Stimulated activated CD8-positive, alpha-beta memory T cell treated with anti-CD3 and anti-CD28 coated beads, Interleukin-4, amount 100 ng/mL, for 4 hours (primary cell): Measurements from ENCODE around the gene ZBTB7A.
"Not testable (repeated sequence)": the region's sequence is repeated elsewhere in the genome, so short reads cannot be mapped to it uniquely, and the experiment has no call there.

Experiments
- DNase-seq, 2 donors: peaks; one replicate each; pipeline ENCODE4 v3.0.0-alpha.2; 2020; ENCODE audit warnings: low read depth in 2 of 2, low spot score in 1 of 2

Gene ZBTB7A

DNA sequence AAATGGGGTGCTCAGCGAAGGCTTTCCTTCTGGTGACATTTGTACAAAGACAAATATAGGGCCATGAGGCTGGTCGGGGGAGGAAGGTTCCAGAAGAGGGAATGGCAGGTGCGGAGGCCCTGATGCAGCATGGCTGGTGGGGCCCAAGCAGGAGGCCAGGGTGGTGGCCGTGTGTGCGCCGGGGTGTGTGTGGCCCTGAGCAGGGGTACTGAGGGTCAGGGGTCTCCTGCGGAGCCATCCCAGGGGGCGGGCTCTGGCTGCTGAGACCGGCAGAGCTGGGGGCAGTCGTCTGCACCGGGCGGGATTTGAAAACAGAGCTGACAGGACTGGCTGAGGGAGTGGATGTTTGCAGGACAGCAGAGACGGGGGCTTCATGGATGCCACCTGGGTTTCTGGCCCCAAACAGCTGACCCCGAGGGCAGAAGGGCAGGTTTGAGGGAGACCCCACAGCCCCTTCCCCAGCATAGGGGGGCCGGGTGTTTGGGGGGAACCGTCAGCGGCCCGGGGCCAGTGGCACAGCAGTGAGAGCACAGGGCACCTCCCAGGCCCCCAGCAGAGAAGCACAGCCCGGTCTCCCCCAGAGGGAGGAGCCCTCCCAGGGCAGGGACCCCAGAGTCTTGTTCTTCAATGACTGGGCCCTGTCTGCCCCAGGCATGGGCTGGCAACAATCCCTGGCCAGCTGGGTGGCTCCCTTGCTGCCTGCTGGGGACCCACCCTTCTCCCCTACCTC, 47.8 kb downstream of the ZBTB7A start:
- no peak for DNase-seq

DNA sequence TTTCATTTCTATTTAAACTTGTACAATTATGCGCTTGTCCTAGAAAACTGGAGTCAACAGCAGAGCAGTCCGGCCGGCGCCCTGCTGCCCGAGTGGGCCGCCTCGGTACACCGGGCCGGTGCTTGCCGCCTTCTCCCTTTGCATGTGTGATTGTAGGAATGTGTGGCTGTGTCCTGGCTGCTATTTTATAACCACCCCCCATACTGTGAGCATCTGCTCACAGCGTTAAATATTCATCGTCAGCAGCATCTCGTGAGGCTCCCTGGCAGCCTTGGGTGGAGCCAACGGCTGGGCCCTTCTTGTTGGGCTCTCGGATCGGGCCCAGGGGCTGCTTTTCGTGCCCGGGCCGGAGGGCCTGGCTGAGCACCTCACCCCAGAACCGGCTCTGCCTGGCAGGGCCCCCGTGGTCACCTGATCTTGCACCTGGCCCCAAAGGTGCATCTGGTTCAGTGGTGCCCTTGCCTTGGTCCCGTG, 48.5 kb downstream of the ZBTB7A start:
- no peak for DNase-seq

DNA sequence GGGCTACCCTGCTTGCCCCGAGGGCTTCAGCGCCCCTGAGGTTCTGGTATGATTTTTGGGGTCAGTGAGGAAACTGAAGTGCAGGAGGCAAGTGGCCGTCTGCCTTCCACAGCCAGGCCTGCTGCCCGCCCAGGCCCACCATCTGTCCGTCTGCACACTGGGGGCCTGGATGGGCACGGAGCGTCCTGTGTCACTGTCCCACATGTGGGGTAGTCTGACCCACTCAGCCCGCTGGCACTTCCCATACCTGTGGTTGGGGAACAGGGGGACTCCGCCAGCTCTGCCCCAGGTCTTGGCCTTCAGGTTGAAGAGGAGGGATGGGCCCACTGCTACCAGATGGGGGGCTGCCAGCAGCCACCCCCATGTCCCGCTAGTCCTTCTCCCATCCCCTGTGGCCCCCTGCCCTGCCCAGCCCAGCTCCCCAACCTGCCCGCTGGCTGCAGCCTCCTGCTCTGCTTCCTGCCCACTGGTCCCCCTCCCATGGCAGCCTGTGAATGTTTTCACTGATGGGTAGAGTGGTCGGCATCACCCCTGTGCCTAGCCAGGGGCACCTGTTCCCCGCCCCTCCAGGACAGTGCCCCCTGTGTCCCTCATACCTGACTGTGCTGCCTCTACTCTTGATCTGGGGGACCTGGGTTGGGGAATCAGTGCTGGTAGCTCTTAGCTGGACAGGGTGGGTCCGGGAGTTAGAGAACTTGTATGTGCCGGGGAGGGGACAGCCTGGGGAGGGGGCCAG, 49.6 kb downstream of the ZBTB7A start:
- DNase-seq = no peak

DNA sequence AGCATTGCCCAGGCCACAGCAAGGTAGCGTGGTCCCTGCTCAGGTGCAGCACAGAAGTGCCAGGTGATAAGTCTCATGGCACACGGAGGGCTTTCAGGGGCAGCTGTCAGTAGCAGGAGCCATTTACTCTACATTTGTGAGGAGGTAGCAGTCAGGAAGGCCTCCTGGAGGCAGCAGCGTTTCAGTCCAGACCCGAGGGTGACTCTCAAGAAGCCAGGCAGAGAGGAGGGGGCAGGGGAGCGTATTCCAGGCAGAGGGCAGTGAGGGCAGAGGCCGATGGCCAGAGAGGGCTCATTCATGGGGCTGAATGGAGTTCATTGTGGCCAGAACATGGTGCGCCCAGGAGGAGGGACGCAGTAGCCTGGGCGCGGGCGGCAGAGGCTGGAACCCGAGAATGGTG, 50.2 kb downstream of the ZBTB7A start:
- no peak for DNase-seq

DNA sequence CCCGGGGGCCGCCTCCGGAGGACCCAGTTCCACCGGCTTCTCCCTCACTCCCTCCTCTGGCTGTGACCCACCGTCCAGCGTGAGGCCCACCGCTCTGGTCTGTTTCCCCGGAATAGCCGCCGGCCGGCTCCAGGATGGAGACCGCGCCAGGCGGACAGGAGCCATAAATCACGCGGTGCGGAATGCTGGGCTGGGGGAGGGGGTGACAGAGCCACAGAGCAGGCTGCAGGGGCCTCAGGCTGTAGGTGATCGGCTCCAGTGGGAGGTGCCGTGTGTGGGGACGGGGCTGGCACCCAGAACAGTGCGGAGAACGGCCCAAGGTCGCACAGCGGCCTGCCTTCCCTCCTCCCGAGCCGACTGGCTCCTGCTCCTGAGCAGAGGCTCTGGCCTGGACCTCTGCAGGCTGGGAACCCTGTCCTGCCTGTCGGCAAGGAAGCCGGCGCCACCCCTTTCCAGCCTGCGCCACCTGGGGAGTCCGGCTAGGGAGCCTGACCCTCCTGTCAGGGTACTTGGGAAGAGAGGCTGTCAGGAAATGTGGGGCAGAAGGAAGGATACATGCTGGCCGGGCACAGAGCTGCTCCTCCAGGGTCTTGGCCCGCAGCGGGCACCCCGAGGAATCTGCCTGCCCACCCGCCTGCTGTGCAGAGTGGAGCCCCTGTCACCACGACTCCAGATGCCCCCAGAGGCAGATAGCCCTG, 50.8 kb downstream of the ZBTB7A start:
- DNase-seq = no peak

DNA sequence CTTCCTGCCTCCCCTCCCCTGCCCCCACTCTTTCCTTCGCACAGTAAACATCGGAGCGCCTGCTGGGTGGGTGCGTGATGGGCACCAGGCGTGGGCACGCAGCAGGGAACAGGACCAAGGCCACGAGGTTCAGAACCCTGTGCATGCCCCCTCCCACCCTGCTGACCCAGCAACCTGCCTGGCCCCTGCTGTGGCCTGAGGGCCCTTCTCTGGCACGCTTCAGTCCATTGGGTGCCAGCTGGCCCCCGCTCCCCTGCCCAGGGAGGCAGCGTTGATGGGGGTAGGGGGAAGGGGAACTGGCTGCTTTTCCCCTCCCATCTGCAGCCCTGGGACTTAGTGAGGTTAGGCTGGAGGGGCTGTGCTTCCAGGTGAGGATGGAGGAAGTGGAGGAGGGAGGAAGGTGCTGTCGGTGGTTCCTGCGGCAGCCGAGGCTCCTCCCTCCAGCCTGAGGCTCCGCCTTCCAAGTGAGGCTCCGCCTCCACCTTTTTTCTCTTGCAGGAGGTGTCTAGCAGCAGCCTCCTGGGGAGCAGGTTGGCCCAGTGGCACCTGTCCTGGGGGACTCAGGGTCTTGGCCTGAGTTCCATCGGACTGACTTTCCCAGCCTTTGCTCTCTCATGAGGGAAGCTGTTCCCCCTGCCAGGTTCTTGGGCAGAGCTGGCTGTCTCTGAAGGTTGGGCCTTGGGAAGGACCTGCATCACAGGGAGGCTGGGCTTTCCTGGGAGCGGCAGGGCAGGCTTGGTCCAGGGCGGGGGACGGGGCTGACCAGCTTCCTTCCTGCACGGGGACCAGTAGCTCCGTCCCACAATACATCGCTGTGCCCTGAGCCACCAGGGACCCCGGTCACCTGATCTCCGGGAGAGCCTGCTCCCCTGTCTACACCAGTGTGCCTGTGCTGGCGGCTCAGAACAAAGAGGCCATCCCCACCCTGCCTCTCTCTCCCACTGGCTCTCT, 51.9 kb downstream of the ZBTB7A start:
- DNase-seq = no peak

DNA sequence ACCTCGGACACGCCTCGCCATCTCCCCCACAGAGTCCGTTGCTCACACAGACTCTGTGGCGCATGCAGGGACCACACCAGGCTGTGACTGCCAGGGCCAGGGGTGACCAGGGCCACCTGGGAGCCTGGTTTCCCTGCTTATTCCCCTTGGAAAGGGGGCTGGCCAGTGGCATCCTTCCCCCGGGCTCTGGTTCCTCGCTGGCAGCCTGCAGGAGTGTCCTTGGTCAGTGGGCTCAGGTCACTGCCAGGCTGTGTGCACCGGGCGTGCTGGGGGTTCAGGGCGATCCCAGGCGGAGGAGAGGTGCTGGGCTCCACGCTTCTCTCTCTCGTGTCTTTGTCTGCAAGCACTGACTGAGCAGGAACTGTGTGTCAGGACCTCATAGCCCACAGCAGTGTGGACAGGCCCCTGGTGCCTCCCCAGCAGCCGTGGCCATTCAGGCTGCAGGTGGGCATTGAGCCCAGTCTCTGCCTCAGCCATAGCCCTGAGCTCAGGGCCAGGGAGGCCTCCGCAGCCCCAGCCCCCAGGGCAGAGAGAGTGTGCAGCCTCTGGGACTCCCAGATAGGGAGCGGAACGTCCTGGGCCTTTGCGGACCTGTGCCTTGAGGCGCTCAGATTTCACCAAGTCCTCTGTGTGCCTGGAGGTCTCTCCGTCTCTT, 52.7 kb downstream of the ZBTB7A start:
- DNase-seq = no peak

DNA sequence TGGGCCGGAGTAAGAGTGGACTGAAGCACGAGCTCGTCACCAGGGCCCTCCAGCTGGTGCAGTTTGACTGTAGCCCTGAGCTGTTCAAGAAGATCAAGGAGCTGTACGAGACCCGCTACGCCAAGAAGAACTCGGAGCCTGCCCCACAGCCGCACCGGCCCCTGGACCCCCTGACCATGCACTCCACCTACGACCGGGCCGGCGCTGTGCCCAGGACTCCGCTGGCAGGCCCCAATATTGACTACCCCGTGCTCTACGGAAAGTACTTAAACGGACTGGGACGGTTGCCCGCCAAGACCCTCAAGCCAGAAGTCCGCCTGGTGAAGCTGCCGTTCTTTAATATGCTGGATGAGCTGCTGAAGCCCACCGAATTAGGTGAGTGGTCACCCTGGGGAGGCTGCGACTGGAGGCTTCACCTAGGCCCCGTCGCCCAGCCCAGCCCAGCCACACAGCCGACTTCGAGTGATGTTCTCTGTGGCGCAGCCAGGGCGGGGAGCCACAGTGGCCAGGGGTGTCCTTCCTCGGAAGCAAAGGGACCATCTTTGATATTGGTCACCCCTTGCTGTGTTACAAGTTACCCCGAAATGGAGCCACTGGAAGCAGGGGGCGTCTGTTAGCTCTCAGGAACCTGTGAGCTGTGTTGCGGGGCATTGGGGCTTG, 53.6 kb downstream of the ZBTB7A start:
- DNase-seq = no peak

DNA sequence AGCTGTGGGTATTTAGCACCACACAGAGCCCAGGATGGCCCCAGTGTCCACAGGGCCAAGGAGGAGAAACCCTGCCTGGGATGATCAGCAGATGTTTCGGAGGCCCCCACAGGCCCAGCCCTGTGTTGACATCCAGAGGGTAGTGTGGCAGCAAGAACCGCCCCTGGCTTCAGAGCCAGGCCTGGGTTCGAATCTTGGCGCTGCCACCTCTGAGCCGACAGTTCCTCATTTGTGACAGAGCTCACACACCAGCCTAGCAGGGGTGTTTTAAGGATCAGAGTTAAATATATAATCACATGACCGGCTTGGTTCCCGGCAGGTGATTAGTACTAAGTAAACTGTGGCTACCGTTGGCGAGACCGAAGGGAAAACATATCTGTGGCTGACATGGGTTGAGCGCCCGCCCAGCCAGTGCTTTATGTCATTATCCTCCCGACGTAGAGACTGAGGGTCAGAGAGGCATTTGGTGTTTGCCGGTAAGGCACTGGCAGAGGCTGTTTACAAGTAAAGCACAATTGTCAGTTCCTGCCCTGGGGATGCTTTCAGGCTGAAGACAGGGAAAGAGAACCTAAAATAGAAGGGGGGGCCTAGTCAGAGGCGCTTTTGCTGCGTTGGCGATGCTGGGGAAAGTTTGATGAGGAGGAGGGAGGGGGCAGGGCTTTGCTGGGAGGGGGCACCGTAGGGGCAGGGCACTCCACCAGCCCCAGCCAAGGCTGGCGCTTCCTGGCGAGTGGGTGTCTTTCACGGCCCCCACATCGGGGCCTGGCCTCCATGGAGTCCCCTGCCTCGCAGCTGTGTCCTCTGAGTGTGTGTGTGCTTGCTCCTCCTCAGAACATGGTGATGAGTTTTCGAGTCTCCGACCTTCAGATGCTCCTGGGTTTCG, 54.4 kb downstream of the ZBTB7A start:
- DNase-seq = no peak

DNA sequence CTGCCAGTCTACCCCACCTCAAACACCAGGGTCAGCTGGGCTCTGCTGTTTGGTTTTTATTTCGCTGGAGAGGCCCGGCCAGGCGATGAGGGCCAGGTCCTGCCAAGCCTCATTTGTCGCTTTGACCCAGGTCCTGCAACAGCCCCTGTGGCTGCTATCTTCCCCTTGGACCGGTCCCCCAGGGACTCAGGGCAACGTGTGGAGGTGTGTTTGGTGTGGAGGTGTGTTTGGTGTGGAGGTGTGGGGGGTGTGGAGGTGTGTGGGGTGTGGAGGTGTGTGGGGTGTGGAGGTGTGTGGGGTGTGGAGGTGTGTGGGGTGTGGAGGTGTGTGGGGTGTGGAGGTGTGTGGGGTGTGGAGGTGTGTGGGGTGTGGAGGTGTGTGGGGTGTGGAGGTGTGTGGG, 55.3 kb downstream of the ZBTB7A start:
- DNase-seq = not testable (repeated sequence)

DNA sequence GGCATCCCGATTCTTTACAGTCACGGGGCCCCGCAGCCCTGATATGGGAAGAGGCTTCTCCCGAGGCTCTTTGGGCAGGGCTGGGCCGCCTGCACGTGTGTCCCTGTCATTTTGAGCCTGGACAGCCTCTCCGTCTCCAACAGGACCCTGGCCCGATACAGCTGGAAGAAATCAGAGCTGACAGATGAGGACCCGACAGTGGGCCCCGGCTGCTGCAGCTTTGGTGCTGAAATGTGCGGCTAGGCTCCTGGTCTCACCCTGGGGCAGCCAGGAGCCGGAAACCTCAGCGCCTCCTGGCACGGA, 55.9 kb downstream of the ZBTB7A start:
- DNase-seq = no peak

DNA sequence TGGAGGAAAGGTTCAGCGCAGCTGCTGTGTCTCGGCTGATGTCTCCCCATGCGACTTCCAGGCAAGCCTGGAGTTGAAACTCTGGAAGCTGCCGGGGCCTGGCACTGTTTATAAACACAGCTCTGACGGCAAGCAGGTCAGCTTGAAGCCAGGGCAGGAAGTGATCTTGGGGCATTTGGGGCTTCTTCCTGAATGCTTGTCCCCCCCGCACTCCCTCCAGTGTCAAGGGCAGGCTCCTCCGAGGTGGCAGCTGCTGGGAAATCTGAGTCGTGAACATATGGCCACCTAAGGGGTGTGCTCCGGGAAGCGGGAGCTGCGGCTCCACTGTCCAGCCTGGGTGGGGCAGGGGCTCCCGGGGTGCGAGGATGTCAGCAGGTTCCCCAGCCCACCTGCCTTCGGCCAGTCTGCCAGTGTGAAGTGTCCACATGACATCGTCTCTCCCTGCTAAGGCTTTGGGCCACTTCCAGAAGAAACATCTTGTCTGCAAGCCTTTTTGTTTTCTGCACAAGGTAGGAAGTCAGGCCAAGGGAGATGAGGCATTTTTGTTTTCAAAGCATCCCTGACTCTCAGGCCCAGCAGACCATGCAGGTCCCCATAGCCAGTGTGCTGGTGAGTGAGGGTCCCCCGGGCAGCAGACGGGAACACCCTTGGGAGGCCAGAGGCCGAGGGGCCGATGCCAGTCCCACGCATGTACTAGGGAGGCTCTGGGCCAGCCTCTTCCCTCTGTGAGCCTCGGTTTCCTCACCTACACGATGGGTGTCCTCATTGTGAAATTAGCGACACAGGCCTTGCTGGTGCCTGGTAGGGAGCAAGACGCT, 56.5 kb downstream of the ZBTB7A start:
- no peak for DNase-seq

DNA sequence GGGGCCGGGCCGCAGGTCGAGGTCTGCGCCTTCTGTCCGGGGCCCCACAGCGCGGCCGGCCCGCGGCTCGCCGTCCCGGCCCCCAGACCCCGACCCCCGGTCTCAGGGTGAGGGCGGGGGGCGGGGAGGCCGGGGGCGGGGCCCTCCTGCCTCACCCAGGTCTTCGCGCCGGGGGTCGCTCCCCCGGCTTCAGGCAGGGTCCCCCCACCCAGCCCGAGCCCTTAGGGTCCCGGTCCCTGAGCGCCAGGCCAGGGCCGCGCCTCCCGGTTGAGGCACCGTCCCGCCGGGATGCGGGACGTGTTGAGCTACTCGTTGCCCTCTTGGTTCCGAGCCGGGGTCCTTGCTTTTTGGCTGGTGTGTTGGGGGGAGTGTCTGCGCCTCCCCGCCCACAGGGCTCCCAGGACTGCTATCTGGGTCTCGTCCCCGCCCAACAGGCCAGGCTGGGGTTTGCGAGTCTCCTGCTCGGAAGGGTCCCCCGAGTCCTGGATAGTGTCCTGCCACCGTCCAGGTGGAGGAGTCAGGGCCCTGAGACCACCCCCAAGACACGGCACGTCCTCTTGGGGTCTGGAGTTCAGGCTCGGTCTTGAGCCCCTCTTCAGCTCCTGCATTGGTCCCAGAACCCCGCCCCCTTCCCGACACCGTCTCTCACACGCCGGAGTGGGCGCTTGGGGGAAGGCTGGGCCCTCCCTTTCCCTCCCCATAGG, 58.7 kb downstream of the ZBTB7A start:
- no peak for DNase-seq

DNA sequence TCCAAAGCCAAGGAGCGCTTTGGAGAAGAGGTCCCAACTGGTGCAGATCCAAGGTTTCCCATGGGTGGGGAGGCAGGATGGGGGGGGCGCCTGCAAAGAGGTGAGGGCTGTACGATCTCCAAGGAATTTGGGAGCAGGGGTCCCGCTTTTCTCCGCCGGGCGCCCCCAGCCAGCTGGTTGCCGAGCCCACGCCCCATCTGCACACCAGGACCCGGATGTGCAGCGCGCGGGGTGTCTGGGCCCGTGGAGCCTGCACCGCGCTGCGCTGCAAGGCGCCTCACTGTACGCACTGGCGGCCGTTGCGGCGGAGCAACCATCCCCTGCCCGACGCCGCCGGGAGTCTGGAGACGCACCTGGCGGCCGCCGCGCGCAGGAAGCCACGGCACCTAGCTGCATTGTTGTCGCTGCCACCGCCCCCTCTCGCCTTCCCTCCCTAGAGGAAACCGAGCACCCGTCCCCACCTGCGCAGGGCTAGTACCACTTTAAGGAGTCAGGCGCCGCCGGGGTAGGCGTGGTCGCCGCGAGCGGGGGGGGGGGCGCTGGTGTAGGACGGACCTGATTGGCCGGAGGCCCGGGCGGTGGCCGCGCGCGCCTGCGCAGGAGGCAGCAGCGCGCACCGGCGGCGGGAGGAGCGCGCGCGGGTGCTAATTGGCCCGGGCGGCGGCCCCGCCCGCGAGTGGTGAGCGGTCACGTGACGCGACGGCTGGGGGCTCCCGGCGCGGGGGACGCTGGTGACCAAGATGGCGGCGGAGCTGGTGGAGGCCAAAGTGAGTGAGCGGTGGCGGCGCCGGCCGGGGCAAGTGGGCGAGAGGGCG, 59.5 kb downstream of the ZBTB7A start, which contains the start of gene PIAS4:
Gene PIAS4, plus strand, starts transcription at position 716 of the 815 bp plus-strand sequence. Its CDS starts 25 bp downstream, at position 741.
- peak; percentile 74 to 97 for DNase-seq

DNA sequence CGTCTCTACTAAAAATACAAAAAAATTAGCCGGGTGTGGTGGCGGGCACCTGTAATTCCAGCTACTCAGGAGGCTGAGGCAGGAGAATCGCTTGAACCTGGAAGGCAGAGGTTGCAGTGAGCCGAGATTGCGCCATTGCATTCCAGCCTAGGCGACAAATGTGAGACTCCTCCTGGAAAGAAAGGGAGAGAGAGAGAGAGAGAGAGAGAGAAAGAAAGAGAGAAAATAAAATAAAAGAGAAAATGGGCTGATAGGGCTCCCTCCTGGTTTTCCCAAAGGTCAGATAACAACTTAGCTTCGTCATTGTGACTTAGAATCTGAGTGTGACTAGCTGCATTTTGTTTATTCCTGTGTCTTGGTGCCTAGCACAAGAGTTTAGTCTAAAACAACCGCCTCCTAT, 61.3 kb downstream of the ZBTB7A start:
- not testable (repeated sequence) for DNase-seq

DNA sequence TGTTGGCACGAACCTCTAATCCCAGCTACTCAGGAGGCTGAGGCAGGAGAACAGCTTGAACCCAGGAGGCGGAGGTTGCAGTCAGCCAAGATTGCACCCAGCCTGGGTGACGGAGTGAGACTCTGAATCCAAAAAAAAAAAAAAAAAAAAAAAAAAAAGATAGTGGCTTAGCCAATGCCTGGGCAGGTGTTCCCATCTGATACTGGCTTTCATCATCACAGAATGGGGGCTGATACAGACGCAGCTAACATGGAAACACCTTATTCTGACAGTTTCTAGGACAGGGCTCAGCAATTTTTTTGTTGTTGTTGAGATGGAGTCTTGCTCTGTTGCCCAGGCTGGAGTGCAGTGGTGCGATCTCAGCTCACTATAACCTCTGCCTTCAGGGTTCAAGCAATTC, 65.9 kb downstream of the ZBTB7A start:
- DNase-seq = not testable (repeated sequence)
